NB4 (cell line): ENCODE measurements around the gene CAST.

Experiments used
- POLR2A ChIP-seq: IDR thresholded peaks from 2 replicates; pipeline ENCODE4 v1.6.1; 2011; ENCODE audit warnings: mild to moderate bottlenecking; ENCODE audit not compliant: insufficient read length; ENCODE audit errors: extremely low read depth
- TF ChIP-seq, protein P1 (sequence below): IDR thresholded peaks from one replicate; pipeline ENCODE4 v1.5.1; 2012; ENCODE audit warnings: low read depth, low read length
- TF ChIP-seq, protein P2 (sequence below): IDR thresholded peaks from 2 replicates; pipeline ENCODE4 v1.6.1; 2011; ENCODE audit warnings: low read depth, low read length

- TF ChIP-seq, protein P1, sequence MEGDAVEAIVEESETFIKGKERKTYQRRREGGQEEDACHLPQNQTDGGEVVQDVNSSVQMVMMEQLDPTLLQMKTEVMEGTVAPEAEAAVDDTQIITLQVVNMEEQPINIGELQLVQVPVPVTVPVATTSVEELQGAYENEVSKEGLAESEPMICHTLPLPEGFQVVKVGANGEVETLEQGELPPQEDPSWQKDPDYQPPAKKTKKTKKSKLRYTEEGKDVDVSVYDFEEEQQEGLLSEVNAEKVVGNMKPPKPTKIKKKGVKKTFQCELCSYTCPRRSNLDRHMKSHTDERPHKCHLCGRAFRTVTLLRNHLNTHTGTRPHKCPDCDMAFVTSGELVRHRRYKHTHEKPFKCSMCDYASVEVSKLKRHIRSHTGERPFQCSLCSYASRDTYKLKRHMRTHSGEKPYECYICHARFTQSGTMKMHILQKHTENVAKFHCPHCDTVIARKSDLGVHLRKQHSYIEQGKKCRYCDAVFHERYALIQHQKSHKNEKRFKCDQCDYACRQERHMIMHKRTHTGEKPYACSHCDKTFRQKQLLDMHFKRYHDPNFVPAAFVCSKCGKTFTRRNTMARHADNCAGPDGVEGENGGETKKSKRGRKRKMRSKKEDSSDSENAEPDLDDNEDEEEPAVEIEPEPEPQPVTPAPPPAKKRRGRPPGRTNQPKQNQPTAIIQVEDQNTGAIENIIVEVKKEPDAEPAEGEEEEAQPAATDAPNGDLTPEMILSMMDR: no peak
- no peak for TF ChIP-seq POLR2A
- TF ChIP-seq, protein P2, sequence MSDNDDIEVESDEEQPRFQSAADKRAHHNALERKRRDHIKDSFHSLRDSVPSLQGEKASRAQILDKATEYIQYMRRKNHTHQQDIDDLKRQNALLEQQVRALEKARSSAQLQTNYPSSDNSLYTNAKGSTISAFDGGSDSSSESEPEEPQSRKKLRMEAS: no peak
Observed at GRCh38 chr5:96790961-96791504, 128.9 kb downstream of the CAST start.
